GM12878 (cell line): ENCODE data around the gene S100B. TPM values are rescaled to one million over a fixed set of nuclear protein-coding genes. Genes with fewer than 3 reads are reported as not detected.

ENCODE experiments used
- CBX5 ChIP-seq: sonication (generic); IDR thresholded peaks from 2 replicates; pipeline ENCODE4 v1.6.1; 2016; ENCODE audit warnings: low read depth, moderate library complexity, mild to moderate bottlenecking, inconsistent platforms
- CHD4 ChIP-seq: fragments of 200-600 bp; sonication (generic); IDR thresholded peaks from 2 replicates; pipeline ENCODE4 v1.6.1; 2016; ENCODE audit warnings: mild to moderate bottlenecking
- HDAC6 ChIP-seq: fragments of 200-600 bp; sonication (generic); IDR thresholded peaks from one replicate; pipeline ENCODE4 v1.8.0; 2017; ENCODE audit warnings: antibody characterized with exemption; ENCODE audit not compliant: unreplicated experiment
- HDGF ChIP-seq: fragments of 450-650 bp; IDR thresholded peaks from 2 replicates; pipeline ENCODE4 v1.6.1; 2016; ENCODE audit warnings: antibody characterized with exemption
- IRF3 ChIP-seq: fragments of 450-650 bp; IDR thresholded peaks from 2 replicates; pipeline ENCODE4 v1.6.1; 2014; ENCODE audit warnings: mild to moderate bottlenecking
- JUNB ChIP-seq: IDR thresholded peaks from 2 replicates; pipeline ENCODE4 v1.6.1; 2016; ENCODE audit warnings: antibody characterized with exemption, mild to moderate bottlenecking
- KAT2A ChIP-seq: conservative IDR thresholded peaks from 2 replicates; pipeline ENCODE4 v1.6.1; 2011; ENCODE audit warnings: low read depth, low read length; ENCODE audit not compliant: control insufficient read depth
- KLF5 ChIP-seq: fragments of 450-650 bp; IDR thresholded peaks from 2 replicates; pipeline ENCODE4 v1.6.1; 2014; ENCODE audit warnings: mild to moderate bottlenecking; ENCODE audit not compliant: partially characterized antibody
- MXI1 ChIP-seq: fragments of 150-350 bp; IDR thresholded peaks from 2 replicates; pipeline ENCODE4 v1.6.1; 2011; ENCODE audit warnings: low read depth, mild to moderate bottlenecking, inconsistent platforms, low read length, improper control_type of control experiment
- REST ChIP-seq: IDR thresholded peaks from 2 replicates; pipeline ENCODE4 v1.6.1; 2012; ENCODE audit warnings: mild to moderate bottlenecking, low read depth, low read length
- STAT3 ChIP-seq: IDR thresholded peaks from 2 replicates; pipeline ENCODE4 v1.6.1; 2011; ENCODE audit warnings: low read depth, low read length, improper control_type of control experiment
- TARDBP ChIP-seq: IDR thresholded peaks from 2 replicates; pipeline ENCODE4 v1.6.1; 2016; ENCODE audit warnings: borderline replicate concordance
- TCF12 ChIP-seq: IDR thresholded peaks from 2 replicates; pipeline ENCODE4 v1.6.1; 2011; ENCODE audit warnings: low read depth, mild to moderate bottlenecking, low read length
- TCF7 ChIP-seq: IDR thresholded peaks from 2 replicates; pipeline ENCODE4 v1.6.1; 2014; ENCODE audit warnings: antibody characterized with exemption, borderline replicate concordance
- ZNF384 ChIP-seq: IDR thresholded peaks from 2 replicates; pipeline ENCODE4 v1.6.1; 2012; ENCODE audit warnings: low read depth, mild to moderate bottlenecking, low read length, improper control_type of control experiment, borderline replicate concordance
- polyA plus RNA-seq, 11 experiments: library from polyadenylated mRNA; depleted of rRNA in 4 of 11; unstranded in 6 of 11; stranded (reverse) in 5 of 11; fragments of >200 nt; fragmentation: Nextera tagmentation in 4 of 11; fragmentation: Illumina TruSeq in 1 of 11; extraction: Ambion mirVana in 4 of 11; extraction: Trizol in 1 of 11; gene quantifications; 1 replicate in 1 of 11; 2 replicates in 10 of 11; pipeline versions ENCODE4 v1.2.1 to v1.2.3, GENCODE V29; 2011 to 2016; ENCODE audit warnings: inconsistent platforms in 2 of 11, missing spikeins in 2 of 11, low read depth in 1 of 11
- total RNA-seq, 4 experiments: library from RNA; depleted of rRNA in 3 of 4; stranded (reverse); fragments of >200 nt in 3 of 4; fragmentation: Illumina TruSeq in 1 of 4; extraction: Trizol in 1 of 4; gene quantifications; 2 replicates each; pipeline versions ENCODE4 v1.2.1 to v1.2.3, GENCODE V29; 2013 to 2021
- TF ChIP-seq, protein P1 (sequence below): IDR thresholded peaks from 2 replicates; pipeline ENCODE4 v1.6.1; 2012; ENCODE audit warnings: low read depth, low read length, improper control_type of control experiment
- TF ChIP-seq, protein P2 (sequence below): fragments of 450-650 bp; IDR thresholded peaks from 2 replicates; pipeline ENCODE4 v1.6.1; 2016; ENCODE audit warnings: mild to moderate bottlenecking

The S100B gene
- total and polyA plus RNA-seq, 10 of the 15 experiments (the other 5 are each of a cell fraction or from before 2014, with no cell fraction given): 0.11 to 0.22 TPM; not detected in 8

GRCh38 chr21:46549650-46550049 lies 55.2 kb downstream of the S100B start (continued):
- TF ChIP-seq HDAC6 (no peak), TCF7 (no peak), KAT2A (no peak), JUNB (no peak), ZNF384 (no peak), CBX5 (no peak), CHD4 (no peak), IRF3 (no peak), TCF12 (no peak), HDGF (no peak), REST (no peak), MXI1 (no peak), KLF5 (no peak), STAT3 (no peak), TARDBP (no peak)
- TF ChIP-seq, protein P1, sequence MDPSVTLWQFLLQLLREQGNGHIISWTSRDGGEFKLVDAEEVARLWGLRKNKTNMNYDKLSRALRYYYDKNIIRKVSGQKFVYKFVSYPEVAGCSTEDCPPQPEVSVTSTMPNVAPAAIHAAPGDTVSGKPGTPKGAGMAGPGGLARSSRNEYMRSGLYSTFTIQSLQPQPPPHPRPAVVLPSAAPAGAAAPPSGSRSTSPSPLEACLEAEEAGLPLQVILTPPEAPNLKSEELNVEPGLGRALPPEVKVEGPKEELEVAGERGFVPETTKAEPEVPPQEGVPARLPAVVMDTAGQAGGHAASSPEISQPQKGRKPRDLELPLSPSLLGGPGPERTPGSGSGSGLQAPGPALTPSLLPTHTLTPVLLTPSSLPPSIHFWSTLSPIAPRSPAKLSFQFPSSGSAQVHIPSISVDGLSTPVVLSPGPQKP: no peak
- TF ChIP-seq, protein P2, sequence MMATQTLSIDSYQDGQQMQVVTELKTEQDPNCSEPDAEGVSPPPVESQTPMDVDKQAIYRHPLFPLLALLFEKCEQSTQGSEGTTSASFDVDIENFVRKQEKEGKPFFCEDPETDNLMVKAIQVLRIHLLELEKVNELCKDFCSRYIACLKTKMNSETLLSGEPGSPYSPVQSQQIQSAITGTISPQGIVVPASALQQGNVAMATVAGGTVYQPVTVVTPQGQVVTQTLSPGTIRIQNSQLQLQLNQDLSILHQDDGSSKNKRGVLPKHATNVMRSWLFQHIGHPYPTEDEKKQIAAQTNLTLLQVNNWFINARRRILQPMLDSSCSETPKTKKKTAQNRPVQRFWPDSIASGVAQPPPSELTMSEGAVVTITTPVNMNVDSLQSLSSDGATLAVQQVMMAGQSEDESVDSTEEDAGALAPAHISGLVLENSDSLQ: no peak
- TF ChIP-seq, all 136 proteins: peak for 0

Other genes with a start within 250 kb of the S100B start
- gene DIP2A, start 146.2 kb downstream of the S100B start, total RNA-seq (2014; rRNA removed): 10.5 and 11.2 TPM in 2 replicates
- 9.5 and 10.1 TPM in 2 replicates for gene DIP2A, start 146.2 kb downstream of the S100B start, total RNA-seq (2014; rRNA removed; fragmentation: Illumina TruSeq; extraction: Trizol)
- 16.8 and 21.1 TPM in 2 replicates for gene DIP2A, start 146.2 kb downstream of the S100B start, total RNA-seq (2021)
- 23.3 and 25.5 TPM in 2 replicates for gene DIP2A, start 146.2 kb downstream of the S100B start, polyA plus RNA-seq (2011; rRNA removed)
- 10.7 and 13.2 TPM in 2 replicates for gene DIP2A, start 146.2 kb downstream of the S100B start, polyA plus RNA-seq (2014; fragmentation: Illumina TruSeq; extraction: Trizol)
- 1 to 10 TPM; 1.7 to 3.4 TPM for gene DIP2A, start 146.2 kb downstream of the S100B start, polyA plus RNA-seq (2014; fragmentation: Nextera tagmentation; extraction: Ambion mirVana)
- gene DIP2A, start 146.2 kb downstream of the S100B start, polyA plus RNA-seq (2014; rRNA removed): 17.0 and 20.4 TPM in 2 replicates
- 10 to 100 TPM; 11.2 to 14.2 TPM for gene DIP2A, start 146.2 kb downstream of the S100B start, polyA plus RNA-seq (2016; fragmentation: Nextera tagmentation; extraction: Ambion mirVana)
- 27.8 and 31.7 TPM in 2 replicates for gene PRMT2, start 30.6 kb upstream of the S100B start, total RNA-seq (2014; rRNA removed)
- gene PRMT2, start 30.6 kb upstream of the S100B start, total RNA-seq (2014; rRNA removed; fragmentation: Illumina TruSeq; extraction: Trizol): 31.1 and 32.6 TPM in 2 replicates
- 34.2 and 37.2 TPM in 2 replicates for gene PRMT2, start 30.6 kb upstream of the S100B start, total RNA-seq (2021)
- gene PRMT2, start 30.6 kb upstream of the S100B start, polyA plus RNA-seq (2011; rRNA removed): 40.6 and 44.0 TPM in 2 replicates
- 23.5 and 35.2 TPM in 2 replicates for gene PRMT2, start 30.6 kb upstream of the S100B start, polyA plus RNA-seq (2014; fragmentation: Illumina TruSeq; extraction: Trizol)
- 10 to 100 TPM; 16.1 to 24.1 TPM for gene PRMT2, start 30.6 kb upstream of the S100B start, polyA plus RNA-seq (2014; fragmentation: Nextera tagmentation; extraction: Ambion mirVana)
- gene PRMT2, start 30.6 kb upstream of the S100B start, polyA plus RNA-seq (2014; rRNA removed): 36.4 and 40.4 TPM in 2 replicates
- 10 to 100 TPM; 47.3 to 48.6 TPM for gene PRMT2, start 30.6 kb upstream of the S100B start, polyA plus RNA-seq (2016; fragmentation: Nextera tagmentation; extraction: Ambion mirVana)